Vagina (tissue), 2 donors: ENCODE data around the gene ETV3. TPM values are rescaled to one million over a fixed set of nuclear protein-coding genes. Genes with fewer than 3 reads are reported as not detected.

Source experiments
- DNase-seq, 2 donors: peaks; one replicate each; pipeline ENCODE4 v3.0.0-alpha.2; 2017; ENCODE audit errors: extremely low spot score in 2 of 2
- H3K27ac ChIP-seq: fragments of 200-600 bp; sonication (generic); one replicate; pipeline ENCODE4 v1.5.1; 2019
- H3K27me3 ChIP-seq: fragments of 200-600 bp; sonication (generic); one replicate; pipeline ENCODE4 v1.5.1; 2019
- H3K36me3 ChIP-seq, 2 donors: fragments of 200-600 bp; sonication (generic); one replicate each; pipeline ENCODE4 v1.5.1; 2017 to 2019
- H3K4me1 ChIP-seq: fragments of 200-600 bp; sonication (generic); one replicate; pipeline ENCODE4 v1.5.1; 2019
- H3K4me3 ChIP-seq, 2 donors: fragments of 200-600 bp; sonication (generic); 1 replicate in 1 of 2; 2 replicates in 1 of 2; pipeline ENCODE4 v1.5.1; 2016 to 2019
- H3K9me3 ChIP-seq: fragments of 200-600 bp; sonication (generic); one replicate; pipeline ENCODE4 v1.5.1; 2019
- POLR2A ChIP-seq, 2 donors: fragments of 450-650 bp; IDR thresholded peaks; one replicate each; pipeline ENCODE4 v1.6.1; 2017; ENCODE audit warnings: antibody characterized with exemption in 2 of 2, mild to moderate bottlenecking in 2 of 2, moderate library complexity in 2 of 2
- POLR2AphosphoS5 ChIP-seq, 2 donors: sonication (generic); formaldehyde crosslinking; IDR thresholded peaks; one replicate each; pipeline ENCODE4 v1.9.0; 2017; ENCODE audit warnings: antibody characterized with exemption in 2 of 2, mild to moderate bottlenecking in 2 of 2, low read depth in 1 of 2; ENCODE audit not compliant: insufficient read depth in 1 of 2
- intact Hi-C: fragments of 100-400 bp; cut with DNase I; formaldehyde crosslinking; loops from one replicate; pipeline ENCODE4 v1.15.1; 2023
- total RNA-seq: library from RNA; depleted of rRNA; stranded (reverse); fragments of >200 nt; gene quantifications from one replicate; pipeline ENCODE4 v1.2.3, GENCODE V29; 2016
- TF ChIP-seq, protein P1 (sequence below), 3 experiments: fragments of 450-650 bp in 2 of 3; fragments of 200-600 bp in 1 of 3; sonication (generic) in 1 of 3; IDR thresholded peaks; one replicate each; pipeline ENCODE4 v1.5.1; 2017 to 2019; ENCODE audit warnings: antibody characterized with exemption in 3 of 3, mild to moderate bottlenecking in 2 of 3, moderate library complexity in 2 of 3

ETV3 gene
- total RNA-seq, 1 donor from 2014 or later = 37.3 TPM

DNA sequence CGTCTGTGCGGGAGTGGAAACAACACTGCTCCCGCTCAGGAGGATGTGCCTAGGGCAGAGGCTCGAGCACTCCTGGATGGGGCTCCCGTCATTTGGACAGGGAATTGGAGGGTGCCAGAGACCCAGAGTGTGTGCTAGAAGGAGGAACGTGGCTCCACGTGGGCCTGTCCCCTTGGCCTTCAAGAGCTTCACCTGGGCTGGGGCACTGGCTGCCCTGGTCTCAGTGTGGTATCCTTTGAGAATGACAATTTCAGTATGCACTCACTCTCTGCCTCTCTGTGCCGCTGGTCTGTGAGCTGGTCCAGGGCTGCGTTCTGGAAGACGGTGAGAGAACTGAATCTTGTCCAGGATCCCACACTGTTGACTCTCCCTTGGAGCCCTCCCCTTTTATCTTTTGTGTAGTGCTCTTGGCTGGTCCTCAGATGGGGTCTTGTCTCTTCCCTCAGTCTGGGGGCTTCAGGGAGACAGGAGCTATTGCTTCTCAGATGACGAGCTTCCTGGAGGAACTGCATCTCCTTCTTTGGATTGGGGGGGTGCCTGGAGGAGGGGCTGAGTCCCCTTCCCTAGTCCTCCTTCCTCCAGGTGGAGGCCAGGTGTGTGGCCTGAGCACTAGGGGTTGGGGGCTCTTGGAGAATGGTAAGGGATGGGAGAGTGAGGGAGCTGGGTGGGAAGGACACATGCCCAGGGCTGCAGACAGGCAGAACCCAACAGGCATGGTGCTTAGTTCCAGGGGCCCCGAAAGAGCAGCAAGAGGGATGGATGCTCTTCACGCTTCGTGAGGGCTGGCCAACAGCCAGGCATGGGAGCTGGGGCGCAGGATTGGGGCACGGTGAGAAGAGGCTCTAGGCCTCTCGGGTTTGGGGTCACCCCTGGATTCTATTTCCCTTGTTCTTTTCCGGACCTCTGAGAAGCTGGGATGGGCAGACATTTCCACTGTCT is 23.7 kb downstream of the ETV3 start:
- DNase-seq = peak in 1 of 2 donors; percentile 72
- no peaks in the 10 kb centered on the region for H3K27me3 ChIP-seq

DNA sequence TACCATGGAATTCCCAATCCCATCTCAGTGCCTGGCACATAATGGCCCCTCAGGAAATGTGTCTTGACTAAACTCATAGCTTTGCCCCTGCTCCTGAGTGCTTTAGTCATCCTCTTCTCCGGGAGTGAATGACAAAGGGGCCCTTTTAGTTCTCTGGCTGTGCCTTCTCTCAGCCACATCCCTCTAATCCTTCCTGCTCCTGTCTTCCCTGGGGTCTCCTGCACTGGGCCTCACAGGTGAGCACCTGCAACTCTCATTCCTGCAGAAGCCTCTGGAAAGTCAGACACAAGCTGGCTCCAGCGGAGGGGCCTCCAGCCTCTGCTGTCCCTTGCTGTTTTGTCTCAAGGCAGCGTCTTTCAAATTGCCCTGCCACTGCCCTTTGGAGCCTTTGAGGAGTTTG is 24.6 kb downstream of the ETV3 start:
- Histone ChIP-seq H3K27me3 (no peaks in the 10 kb centered on the region), H3K4me3 (no peak overlapping the region), H3K9me3 (no peaks in the 10 kb centered on the region), H3K4me1 (no peaks in the 10 kb centered on the region), H3K27ac (no peak overlapping the region), H3K36me3 (no peaks in the 10 kb centered on the region)
- no peak for DNase-seq
- intact Hi-C loops = no loop called here
- TF ChIP-seq POLR2A (IDR thresholded peaks at IDR 0.05) (no peak), POLR2AphosphoS5 (IDR thresholded peaks at IDR 0.05; ENCODE audit: insufficient read depth in 1 of 2, low read depth in 1 of 2) (no peak)
- TF ChIP-seq, protein P1, sequence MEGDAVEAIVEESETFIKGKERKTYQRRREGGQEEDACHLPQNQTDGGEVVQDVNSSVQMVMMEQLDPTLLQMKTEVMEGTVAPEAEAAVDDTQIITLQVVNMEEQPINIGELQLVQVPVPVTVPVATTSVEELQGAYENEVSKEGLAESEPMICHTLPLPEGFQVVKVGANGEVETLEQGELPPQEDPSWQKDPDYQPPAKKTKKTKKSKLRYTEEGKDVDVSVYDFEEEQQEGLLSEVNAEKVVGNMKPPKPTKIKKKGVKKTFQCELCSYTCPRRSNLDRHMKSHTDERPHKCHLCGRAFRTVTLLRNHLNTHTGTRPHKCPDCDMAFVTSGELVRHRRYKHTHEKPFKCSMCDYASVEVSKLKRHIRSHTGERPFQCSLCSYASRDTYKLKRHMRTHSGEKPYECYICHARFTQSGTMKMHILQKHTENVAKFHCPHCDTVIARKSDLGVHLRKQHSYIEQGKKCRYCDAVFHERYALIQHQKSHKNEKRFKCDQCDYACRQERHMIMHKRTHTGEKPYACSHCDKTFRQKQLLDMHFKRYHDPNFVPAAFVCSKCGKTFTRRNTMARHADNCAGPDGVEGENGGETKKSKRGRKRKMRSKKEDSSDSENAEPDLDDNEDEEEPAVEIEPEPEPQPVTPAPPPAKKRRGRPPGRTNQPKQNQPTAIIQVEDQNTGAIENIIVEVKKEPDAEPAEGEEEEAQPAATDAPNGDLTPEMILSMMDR (IDR thresholded peaks at IDR 0.05) = no peak

More for the DNA sequence above, 23.7 kb downstream of the ETV3 start:
- Histone ChIP-seq H3K4me1 (no peaks in the 10 kb centered on the region), H3K36me3 (no peaks in the 10 kb centered on the region), H3K27ac (no peak overlapping the region), H3K4me3 (no peak overlapping the region), H3K9me3 (no peaks in the 10 kb centered on the region)
- no peak for TF ChIP-seq POLR2AphosphoS5 (IDR thresholded peaks at IDR 0.05; ENCODE audit: insufficient read depth in 1 of 2, low read depth in 1 of 2)
- TF ChIP-seq, protein P1 (IDR thresholded peaks at IDR 0.05) = no peak
- no peak for TF ChIP-seq POLR2A (IDR thresholded peaks at IDR 0.05)
- intact Hi-C loops = no loop called here

DNA sequence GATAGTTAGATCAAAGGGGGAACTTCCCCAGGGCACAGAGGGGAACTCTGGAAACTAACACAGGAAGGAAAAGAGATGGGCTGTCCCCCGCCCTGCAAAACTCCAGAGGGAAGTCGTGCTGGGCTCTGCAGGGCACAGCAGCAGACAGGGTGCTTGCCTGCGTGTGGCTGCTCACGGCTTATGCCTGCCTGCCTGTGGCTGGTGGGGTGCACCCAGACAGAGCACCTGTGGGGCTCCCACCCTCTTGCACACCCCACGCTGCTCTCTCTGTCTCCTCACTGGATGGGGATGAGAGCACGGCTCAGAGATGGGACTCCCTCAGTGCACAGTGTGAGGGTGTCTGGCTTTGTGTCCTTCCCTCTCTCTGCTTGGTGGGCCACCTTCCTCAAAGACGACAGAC is 25.1 kb downstream of the ETV3 start:
- no peaks in the 10 kb centered on the region for H3K36me3 ChIP-seq
- no peak for TF ChIP-seq POLR2AphosphoS5 (IDR thresholded peaks at IDR 0.05; ENCODE audit: insufficient read depth in 1 of 2, low read depth in 1 of 2)
- TF ChIP-seq, protein P1 (IDR thresholded peaks at IDR 0.05) = no peak
- no peak for TF ChIP-seq POLR2A (IDR thresholded peaks at IDR 0.05)

DNA sequence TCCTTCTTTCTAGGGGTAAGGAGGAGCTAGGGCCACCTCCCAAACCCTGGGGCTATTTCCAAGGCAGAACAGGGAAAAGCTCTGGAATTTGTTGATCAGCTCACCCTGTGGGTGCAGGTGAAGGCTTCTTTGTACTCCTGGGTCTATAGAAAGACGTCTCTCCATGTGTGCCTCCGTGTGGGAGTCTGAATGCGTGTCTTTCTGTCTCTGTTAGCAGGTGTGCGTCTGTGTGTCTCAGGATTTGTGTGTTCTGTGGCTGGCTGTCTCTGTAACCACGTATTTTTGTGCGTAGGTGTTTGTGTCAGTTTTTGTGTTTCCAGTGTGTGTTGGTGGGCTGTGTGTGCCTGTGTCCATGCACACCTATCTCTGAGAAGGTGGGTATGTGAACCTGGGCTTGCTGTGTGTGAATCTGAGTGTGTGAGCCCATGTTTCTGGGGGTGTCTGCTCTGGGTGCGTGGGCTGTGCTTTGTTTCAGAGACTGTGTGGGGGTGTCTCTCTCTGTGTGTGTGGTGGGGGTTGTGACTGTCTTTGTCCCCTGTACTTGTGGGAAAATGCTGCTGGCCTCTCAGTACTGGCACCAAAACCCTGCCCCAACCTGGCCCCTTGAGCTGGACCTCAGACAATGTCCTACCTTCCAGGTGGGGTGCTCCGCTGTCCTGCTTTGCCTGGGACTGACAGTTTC is 25.9 kb downstream of the ETV3 start:
- DNase-seq = no peak
- H3K4me3 ChIP-seq = no peak overlapping the region
- no peak overlapping the region for H3K27ac ChIP-seq
- H3K36me3 ChIP-seq = no peaks in the 10 kb centered on the region
- H3K4me1 ChIP-seq = no peaks in the 10 kb centered on the region
- no peaks in the 10 kb centered on the region for H3K27me3 ChIP-seq
- no peaks in the 10 kb centered on the region for H3K9me3 ChIP-seq
- TF ChIP-seq, protein P1 (IDR thresholded peaks at IDR 0.05) = no peak
- TF ChIP-seq POLR2AphosphoS5 (IDR thresholded peaks at IDR 0.05; ENCODE audit: insufficient read depth in 1 of 2, low read depth in 1 of 2) = no peak
- no peak for TF ChIP-seq POLR2A (IDR thresholded peaks at IDR 0.05)
- intact Hi-C loops = no loop called here

More for the DNA sequence above, 25.1 kb downstream of the ETV3 start:
- Histone ChIP-seq H3K27ac (no peak overlapping the region), H3K9me3 (no peaks in the 10 kb centered on the region), H3K27me3 (no peaks in the 10 kb centered on the region), H3K4me3 (no peak overlapping the region), H3K4me1 (no peaks in the 10 kb centered on the region)
- no peak for DNase-seq
- intact Hi-C loops = no loop called here
